ENCODE measurements around the gene S100A12.

- no peak for TF ChIP-seq REST (IDR thresholded peaks at IDR 0.05; ENCODE audit: insufficient replicate concordance, low read depth)
- no peak for TF ChIP-seq POLR2AphosphoS5 (IDR thresholded peaks at IDR 0.05; ENCODE audit: low read depth)
- no peak for TF ChIP-seq CTCF (IDR thresholded peaks at IDR 0.05; ENCODE audit: insufficient read depth, low read length)
- no peak for TF ChIP-seq GABPA (IDR thresholded peaks at IDR 0.05; ENCODE audit: low read depth)
- TF ChIP-seq SPI1 (IDR thresholded peaks at IDR 0.05; ENCODE audit: borderline replicate concordance, low read depth), result 0 out of 2 replicates have a peak, but pooled peaks have one; percentile 2
Measured at GRCh38 chr1:153346077-153346723, 29.2 kb downstream of the S100A12 start.

Measured in HL-60 (cell line).